LNCaP clone FGC (cell line): ENCODE data around the gene LMAN1.

Experiments
- DNase-seq: peaks from one replicate; pipeline ENCODE4 v3.0.0-alpha.2; 2011; ENCODE audit warnings: low read depth
- H3K4me3 ChIP-seq: 2 replicates; pipeline ENCODE4 v1.5.1; 2011; ENCODE audit warnings: mild to moderate bottlenecking, low read depth, low read length, control low read depth
- CTCF ChIP-seq: IDR thresholded peaks from 2 replicates; pipeline ENCODE4 v1.5.1; 2012; ENCODE audit warnings: mild to moderate bottlenecking; ENCODE audit not compliant: control insufficient read depth, insufficient read depth; ENCODE audit errors: extremely low read depth

The LMAN1 gene

GRCh38 chr18:59387687-59388565, 28.9 kb upstream of the LMAN1 start:
- TF ChIP-seq CTCF, result no peak
- no peak for DNase-seq
- no peak overlapping the region for H3K4me3 ChIP-seq

- no peak for TF ChIP-seq CTCF
- no peak overlapping the region for H3K4me3 ChIP-seq
- no peak for DNase-seq
These were observed 28.0 kb upstream of the LMAN1 start for GRCh38 chr18:59386909-59387686.

GRCh38 chr18:59385191-59385590, 26.1 kb upstream of the LMAN1 start:
- no peak for TF ChIP-seq CTCF
- no peak for DNase-seq
- no peak overlapping the region for H3K4me3 ChIP-seq

- DNase-seq, result no peak
- TF ChIP-seq CTCF, result no peak
- no peak overlapping the region for H3K4me3 ChIP-seq
These were observed 24.8 kb upstream of the LMAN1 start for GRCh38 chr18:59383851-59384250.

GRCh38 chr18:59382383-59382782, 23.3 kb upstream of the LMAN1 start:
- no peak overlapping the region for H3K4me3 ChIP-seq
- DNase-seq, result no peak
- TF ChIP-seq CTCF, result no peak

GRCh38 chr18:59381949-59382348, 22.9 kb upstream of the LMAN1 start:
- H3K4me3 ChIP-seq, result no peak overlapping the region
- TF ChIP-seq CTCF, result no peak
- DNase-seq, result no peak
